T-helper 9 cell (primary cell): ENCODE data around the gene PODN.

Experiments used
- DNase-seq: peaks from one replicate; pipeline ENCODE4 v3.0.0-alpha.2; 2020

The PODN gene

GRCh38 chr1:53116933-53117600 lies 55.1 kb downstream of the PODN start:
- DNase-seq = no peak

DNA sequence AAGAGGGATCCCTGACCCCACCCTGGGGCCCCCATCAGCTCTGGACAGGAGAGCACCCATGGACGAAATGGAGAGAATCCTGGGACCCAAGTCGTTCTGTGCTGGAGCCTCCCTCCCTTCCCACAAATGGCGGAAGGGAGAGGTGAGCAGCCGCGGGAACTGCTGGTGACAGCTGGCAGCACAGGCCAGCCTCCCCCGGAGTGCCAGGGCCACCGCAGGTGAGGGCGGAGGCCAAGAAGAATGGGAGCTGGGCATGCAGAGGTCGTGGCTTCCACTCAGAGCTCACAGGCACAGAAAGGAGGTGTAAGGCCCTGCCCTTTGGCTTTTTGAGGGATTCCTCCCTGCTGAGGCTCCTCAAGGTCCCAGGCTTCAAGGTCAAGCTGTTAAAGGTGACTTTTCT lies 55.8 kb downstream of the PODN start:
- DNase-seq = no peak

DNA sequence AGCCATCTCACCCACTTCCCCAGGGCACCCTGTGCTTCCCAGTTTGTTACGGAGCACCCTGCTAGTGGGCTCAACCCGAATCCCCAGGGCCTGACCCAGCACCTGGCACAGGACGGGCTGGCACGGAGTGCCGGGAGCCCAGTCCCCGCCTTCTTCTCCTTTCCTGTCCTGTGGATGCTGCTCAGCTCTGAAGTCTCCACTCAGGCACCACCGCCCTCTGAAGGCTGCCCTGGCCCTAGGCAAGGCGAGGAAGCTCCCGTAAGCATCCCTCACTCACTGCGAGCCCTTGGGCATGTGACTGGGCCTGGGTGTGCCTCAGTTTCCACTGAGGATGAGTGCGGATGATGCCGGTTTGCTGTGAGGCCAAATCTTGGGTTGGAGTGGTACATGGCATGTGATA lies 58.6 kb downstream of the PODN start:
- no peak for DNase-seq

GRCh38 chr1:53121319-53122172 lies 59.5 kb downstream of the PODN start:
- no peak for DNase-seq

- DNase-seq = no peak
These were observed 60.3 kb downstream of the PODN start for GRCh38 chr1:53122201-53122885.

DNA sequence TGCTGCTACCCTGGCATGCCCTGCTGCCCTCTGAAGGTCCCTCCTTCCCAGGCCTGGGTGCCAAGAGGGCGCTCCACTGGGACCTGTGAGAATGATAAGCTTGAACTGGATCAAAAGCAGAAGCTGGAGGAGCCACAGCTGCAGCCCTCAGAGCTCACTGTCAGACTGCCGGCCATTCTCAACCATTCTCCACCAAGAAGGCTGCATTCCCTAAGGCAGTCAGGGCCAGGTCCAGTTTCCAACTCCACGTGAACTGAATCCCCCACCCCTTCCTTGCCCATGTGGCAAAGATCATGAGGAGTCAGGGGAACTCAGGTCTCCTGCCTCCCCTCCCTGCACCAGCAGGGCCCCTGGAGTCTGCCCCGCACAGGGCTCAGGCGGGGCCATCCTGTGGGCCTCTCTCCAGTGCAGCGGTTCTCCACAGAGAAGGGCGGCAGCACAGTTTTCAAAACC lies 61.0 kb downstream of the PODN start:
- no peak for DNase-seq

- DNase-seq = no peak
These were observed 61.6 kb downstream of the PODN start for GRCh38 chr1:53123453-53124140.

DNA sequence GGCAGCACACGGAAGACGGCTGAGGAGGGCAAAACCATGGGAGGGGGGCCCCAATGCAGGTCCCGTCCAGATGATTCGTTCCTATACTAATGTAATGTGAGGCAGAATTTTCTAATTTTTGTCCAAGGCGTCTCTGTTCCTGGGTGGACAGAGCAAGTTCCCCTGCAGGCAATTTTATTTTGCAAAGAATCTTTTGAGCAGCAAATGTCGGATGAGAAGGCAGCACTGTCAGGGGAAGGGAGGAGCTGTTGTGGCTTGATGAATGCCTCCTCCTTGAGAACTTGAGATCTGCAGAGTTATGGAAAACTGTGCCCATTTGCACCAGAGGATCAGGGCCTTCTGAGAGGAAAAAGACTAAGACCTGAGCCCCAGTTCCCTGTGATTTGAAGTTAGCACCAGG lies 63.1 kb downstream of the PODN start:
- no peak for DNase-seq

DNA sequence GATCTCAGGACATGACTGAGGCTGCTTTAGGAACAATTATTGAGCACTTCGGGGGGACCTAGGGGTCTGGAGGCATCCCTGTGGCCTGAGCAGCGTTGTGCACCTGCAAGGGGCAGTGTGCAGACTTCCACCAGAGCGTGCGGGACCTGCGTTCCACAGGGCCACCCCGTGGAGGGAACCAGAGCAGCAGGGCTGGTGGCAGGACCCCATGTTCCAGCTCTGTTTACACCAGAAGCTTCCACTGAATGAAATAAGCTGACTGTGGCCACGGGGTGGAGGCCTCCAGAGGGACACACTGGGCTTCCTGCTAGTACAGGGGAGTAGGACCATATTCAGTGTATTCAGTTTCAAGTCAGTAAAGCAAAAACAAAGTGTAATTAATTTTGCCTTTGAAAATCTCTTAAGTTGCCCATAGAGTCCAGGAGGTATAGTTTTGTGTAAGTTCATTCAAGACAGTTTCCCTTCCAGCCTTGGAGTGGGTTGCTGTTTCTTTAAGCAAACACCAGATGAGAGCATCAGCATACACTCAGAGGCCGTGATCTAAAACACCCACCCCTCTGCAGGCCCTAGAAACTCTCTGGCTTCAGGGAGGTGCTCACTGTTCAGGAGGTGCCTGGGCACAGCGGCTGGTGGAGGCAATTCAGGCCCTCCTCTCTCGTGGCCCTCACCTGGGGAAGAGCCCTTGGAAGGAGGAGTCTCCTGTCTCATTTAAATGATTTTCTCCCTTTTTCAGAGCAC lies 63.8 kb downstream of the PODN start:
- DNase-seq = no peak

- DNase-seq = no peak
These were observed 64.5 kb downstream of the PODN start for GRCh38 chr1:53126495-53126894.

DNA sequence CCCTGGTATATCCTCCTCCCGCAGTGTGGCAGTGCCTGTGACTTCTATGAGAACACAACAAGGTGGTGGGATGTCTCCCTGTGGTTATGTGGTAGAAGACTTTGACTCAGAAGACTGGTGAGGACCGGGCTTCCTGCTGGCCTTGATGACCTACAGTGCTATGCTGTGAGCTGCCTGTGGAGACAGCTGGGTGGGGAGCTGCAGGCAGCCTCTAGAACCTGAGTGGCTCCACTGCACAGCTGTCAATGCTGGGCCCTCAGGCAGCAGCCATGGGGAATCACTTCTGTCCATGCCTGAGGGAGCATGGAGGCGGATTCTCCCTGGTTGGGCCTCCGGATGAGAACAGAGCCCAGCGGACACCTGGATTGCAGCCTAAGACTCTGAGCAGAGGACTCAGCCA lies 65.5 kb downstream of the PODN start:
- DNase-seq = no peak

DNA sequence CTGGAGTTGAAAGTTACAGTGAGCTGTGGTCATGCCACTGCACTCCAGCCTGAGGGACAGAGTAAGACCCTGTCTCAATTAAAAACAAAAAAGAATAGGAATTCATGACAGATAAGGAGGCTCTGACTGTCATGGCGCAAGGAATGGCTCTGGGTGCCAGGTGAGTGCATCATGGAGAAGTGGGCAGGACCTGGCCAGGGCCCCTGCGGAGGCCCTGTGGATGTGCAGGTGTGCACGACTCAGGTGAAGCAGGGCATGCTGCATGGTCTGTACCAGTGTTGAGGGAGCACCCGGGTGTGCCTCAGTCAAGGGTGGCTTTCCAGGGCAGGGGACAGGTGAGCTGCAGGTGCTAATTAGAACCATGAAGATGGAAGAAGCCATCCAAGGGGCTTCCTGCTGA lies 66.4 kb downstream of the PODN start:
- DNase-seq = no peak

DNA sequence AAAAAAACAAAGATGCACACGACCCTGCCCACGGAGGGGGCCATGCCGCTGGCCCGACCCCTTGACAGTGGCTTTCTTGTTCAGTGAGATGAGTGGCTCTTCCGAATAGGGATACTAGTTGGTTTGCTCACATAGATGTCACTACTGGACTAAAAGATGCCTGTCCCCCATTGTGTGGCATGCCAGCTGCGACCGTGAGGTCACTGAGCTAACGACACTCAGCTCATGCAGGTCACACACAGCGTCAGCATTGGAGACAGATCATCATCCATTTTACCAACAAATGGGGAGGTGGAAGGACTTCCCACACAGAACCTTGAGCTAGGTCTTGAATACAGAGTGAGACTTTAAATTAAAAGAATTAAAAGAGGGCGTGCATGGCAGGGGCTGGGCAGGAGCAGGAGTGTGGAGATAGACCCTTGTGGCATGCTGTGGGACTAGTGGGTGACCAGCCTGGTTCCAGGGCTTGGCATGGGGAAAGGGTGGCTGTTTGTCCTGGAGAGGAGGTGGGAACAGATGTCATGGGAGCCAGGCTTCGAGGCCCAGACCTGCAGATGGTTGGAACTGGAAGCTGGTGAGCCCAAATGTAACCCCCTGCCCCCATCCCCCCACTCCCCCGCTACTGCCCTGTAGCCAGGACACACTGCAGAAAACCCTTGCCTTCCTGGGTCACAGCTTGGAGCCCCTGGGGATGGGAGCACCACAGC lies 68.0 kb downstream of the PODN start:
- DNase-seq = no peak

DNA sequence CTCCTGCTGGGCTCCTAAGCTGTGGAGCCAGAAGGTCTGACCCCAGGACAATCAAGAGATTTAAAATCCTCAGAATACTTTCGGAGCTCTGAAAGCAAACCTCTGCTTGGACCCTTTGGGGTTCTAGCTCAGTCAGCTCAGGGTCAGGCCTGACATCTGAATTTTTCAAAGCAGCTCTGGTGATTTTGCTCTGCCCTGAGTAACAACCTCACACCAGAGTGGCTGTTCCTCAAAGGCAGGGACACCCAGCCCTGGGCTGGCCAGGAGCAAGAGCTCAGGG lies 68.5 kb downstream of the PODN start:
- DNase-seq = no peak

DNA sequence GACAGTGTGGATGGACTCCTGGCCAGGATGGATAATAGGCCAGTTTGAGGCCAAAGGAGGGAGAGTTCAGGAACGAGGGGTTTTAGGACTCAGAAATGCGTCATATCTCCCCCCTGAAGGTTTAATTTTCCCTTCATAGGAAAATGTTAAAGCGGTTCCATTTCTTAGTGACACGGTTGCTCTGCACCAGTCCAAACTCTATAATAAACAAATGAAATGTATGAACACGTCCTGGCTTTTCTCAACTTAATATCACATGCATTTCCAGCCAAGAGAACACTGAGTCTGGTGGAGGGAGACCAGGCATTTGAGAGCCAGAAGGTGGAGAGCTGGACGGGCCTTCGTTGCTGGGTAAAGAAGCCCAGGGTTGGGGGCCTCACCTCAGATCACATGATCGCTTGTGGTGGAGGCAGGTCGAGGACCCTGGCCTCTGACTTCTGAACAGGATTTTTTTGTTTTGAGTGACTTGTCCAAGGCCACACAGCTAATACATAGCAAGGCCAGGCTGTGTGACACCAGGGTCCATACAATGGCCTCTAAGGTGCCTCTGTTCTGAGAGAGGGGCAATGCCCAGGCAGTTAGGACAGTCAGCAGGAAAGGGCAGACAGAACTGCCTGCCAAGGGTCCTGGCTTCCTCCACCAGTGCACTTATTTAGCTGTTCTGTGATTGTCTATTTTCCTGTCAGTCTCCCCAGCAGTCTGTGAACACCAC lies 69.0 kb downstream of the PODN start:
- DNase-seq = no peak

DNA sequence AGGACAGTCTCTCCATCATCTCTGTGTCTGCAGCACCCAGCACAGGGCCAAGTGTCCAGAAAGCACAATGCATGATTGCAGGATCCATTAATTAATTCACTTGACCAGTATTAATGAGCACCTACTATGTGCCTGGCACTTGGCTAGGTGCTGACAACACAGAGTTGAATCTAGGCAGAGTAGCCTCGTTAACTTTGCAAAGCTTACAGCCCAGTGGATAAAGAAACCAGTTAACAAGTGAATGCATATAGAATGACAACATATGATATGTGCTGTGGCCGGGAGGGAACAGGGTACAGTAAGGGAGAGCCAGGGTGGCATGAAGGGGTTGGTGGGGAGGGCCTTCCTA lies 69.6 kb downstream of the PODN start:
- DNase-seq = no peak

- no peak for DNase-seq
These were observed 70.2 kb downstream of the PODN start for GRCh38 chr1:53132176-53132575.

DNA sequence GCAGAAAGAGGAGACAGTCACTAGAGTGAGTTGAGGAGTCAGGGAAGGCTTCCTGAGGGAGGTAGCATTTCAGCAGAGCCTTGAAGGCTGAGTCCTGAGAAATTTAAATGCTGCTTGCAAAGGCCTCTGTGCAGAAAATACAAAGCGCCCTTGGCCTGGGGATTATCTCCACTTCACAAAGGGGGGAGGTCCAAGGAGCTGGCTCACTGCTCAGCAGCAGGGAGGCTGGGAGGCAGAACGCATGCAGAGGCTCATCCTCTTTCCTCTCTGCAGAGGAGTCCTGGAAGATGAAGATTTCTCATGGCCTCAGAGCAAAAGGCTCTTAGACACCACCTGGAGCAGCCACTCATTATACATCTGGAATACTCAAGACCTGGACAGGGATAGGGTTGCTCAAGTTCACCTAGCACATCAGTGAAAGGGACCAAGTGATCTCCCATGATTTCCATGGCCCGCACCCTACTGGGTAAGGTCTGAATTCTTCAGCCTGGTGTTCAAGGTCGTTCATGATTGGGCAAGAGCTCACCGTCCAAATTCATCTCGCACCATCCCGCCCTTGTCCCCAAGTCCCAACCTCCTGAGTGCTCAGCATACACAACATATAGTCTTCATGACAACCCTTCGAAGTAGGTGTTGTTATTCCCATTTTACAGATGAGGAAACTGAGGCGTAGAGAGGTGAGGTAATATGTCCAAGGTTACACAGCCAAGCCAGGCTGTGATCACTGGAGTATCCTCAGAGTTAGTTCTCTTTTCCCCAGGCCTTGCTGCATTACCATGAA lies 71.4 kb downstream of the PODN start:
- DNase-seq = no peak

- no peak for DNase-seq
These were observed 72.1 kb downstream of the PODN start for GRCh38 chr1:53134042-53134485.
